ENCODE data around the gene CACUL1.

GRCh38 chr10:118737603-118738302, 17.0 kb downstream of the CACUL1 start:
- TF ChIP-seq ZFP3 (CRISPR knock-in tag; IDR thresholded peaks at IDR 0.05), result no peak
- no peak for TF ChIP-seq SNAI2 (CRISPR knock-in tag; IDR thresholded peaks at IDR 0.05)
- TF ChIP-seq OSR1 (CRISPR knock-in tag; IDR thresholded peaks at IDR 0.05), result no peak
- TF ChIP-seq TOX (CRISPR knock-in tag; IDR thresholded peaks at IDR 0.05; ENCODE audit: borderline replicate concordance), result no peak
- TF ChIP-seq ESRRG (CRISPR knock-in tag; IDR thresholded peaks at IDR 0.05), result no peak
- no peak for TF ChIP-seq PPARA (CRISPR knock-in tag; IDR thresholded peaks at IDR 0.05; ENCODE audit: borderline replicate concordance)
- TF ChIP-seq ZC3H10 (CRISPR knock-in tag; IDR thresholded peaks at IDR 0.05), result no peak
